ENCODE results near the gene PDRG1. TPM values are rescaled to one million over a fixed set of nuclear protein-coding genes. Genes with fewer than 3 reads are reported as not detected.

PDRG1 gene
- total and polyA plus RNA-seq, 2 donors (not counting 3 experiments of a cell fraction or from before 2014, with no cell fraction given) = 14.6 to 17.0 TPM

GRCh38 chr20:31914170-31914569, 37.7 kb downstream of the PDRG1 start:
- intact Hi-C loops (cut with micrococcal nuclease) = no loop called here
- ChIA-PET POLR2A (no interaction called here), CTCF (interaction anchor here (0.9 to 1.2 kb wide), 3 partner anchors 9 to 28 kb away, joined by 3 to 5 read pairs (median 3); no protein-coding TSS in a partner anchor)

More at GRCh38 chr20:31914170-31914569, 37.7 kb downstream of the PDRG1 start:
- no peak overlapping the region for H3K27ac ChIP-seq (ENCODE audit: insufficient read depth, low read depth, low read length)
- H3K36me3 ChIP-seq (ENCODE audit: control insufficient read depth in 2 of 2, extremely low read depth in 1 of 2, insufficient read depth in 2 of 2, low read length in 2 of 2) = no peaks in the 10 kb centered on the region
- no peaks in the 10 kb centered on the region for H3K9me1 ChIP-seq (replicated peaks; ENCODE audit: control insufficient read depth, extremely low read depth, insufficient read depth, low read length)
- H3K4me1 ChIP-seq (ENCODE audit: control insufficient read depth, extremely low read depth, insufficient read depth, low read length) = no peaks in the 10 kb centered on the region
- no peaks in the 10 kb centered on the region for H3K79me2 ChIP-seq (ENCODE audit: control insufficient read depth, insufficient read depth, low read length)
- H2AFZ ChIP-seq (ENCODE audit: low read depth, low read length) = no peak overlapping the region
- H3K4me2 ChIP-seq (ENCODE audit: insufficient read depth, low read length) = no peak overlapping the region
- H3K9me3 ChIP-seq (replicated peaks; ENCODE audit: control insufficient read depth, insufficient read depth, low read length) = no peaks in the 10 kb centered on the region
- FAIRE-seq = no peak
- H3K27me3 ChIP-seq (ENCODE audit: control insufficient read depth in 2 of 2, insufficient read depth in 2 of 2, low read length in 2 of 2) = peaks cover 0 to 5% of the 10 kb centered on the region in 2 experiments
- dilution Hi-C loops (cut with MboI; ENCODE audit: extremely low pct_ligation_motif_present, low sequenced_read_pairs) = no loop called here
- TF ChIP-seq POLR2A (IDR thresholded peaks at IDR 0.05; ENCODE audit: low read depth, low read length) (no peak), POLR2AphosphoS5 (IDR thresholded peaks at IDR 0.05; ENCODE audit: insufficient read depth, low read depth, low read length) (no peak), FOS (IDR thresholded peaks at IDR 0.05; ENCODE audit: borderline replicate concordance, insufficient read depth, low read length) (no peak), MYC (IDR thresholded peaks at IDR 0.05; ENCODE audit: low read depth, low read length) (no peak), JUN (IDR thresholded peaks at IDR 0.05; ENCODE audit: borderline replicate concordance, insufficient read depth, insufficient read length, low read depth) (no peak), EZH2 (IDR thresholded peaks at IDR 0.05; ENCODE audit: borderline replicate concordance, low read depth, low read length, severe bottlenecking) (no peak), MAX (IDR thresholded peaks at IDR 0.05; ENCODE audit: insufficient read depth, insufficient read length) (no peak), GATA2 (IDR thresholded peaks at IDR 0.05; ENCODE audit: insufficient read depth, insufficient read length, low read depth, low read length) (no peak)
- TF ChIP-seq, protein P1, sequence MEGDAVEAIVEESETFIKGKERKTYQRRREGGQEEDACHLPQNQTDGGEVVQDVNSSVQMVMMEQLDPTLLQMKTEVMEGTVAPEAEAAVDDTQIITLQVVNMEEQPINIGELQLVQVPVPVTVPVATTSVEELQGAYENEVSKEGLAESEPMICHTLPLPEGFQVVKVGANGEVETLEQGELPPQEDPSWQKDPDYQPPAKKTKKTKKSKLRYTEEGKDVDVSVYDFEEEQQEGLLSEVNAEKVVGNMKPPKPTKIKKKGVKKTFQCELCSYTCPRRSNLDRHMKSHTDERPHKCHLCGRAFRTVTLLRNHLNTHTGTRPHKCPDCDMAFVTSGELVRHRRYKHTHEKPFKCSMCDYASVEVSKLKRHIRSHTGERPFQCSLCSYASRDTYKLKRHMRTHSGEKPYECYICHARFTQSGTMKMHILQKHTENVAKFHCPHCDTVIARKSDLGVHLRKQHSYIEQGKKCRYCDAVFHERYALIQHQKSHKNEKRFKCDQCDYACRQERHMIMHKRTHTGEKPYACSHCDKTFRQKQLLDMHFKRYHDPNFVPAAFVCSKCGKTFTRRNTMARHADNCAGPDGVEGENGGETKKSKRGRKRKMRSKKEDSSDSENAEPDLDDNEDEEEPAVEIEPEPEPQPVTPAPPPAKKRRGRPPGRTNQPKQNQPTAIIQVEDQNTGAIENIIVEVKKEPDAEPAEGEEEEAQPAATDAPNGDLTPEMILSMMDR (IDR thresholded peaks at IDR 0.05; ENCODE audit: extremely low read depth in 1 of 2, insufficient read depth in 1 of 2, low read depth in 1 of 2, low read length in 2 of 2) = no peak
- H3K4me3 ChIP-seq (replicated peaks in 1 of 3; ENCODE audit: insufficient read depth in 1 of 3, low read depth in 1 of 3, low read length in 3 of 3) = no peak overlapping the region
- no peak for DNase-seq (ENCODE audit: low read depth, low spot score)
- H4K20me1 ChIP-seq (replicated peaks; ENCODE audit: control insufficient read depth, extremely low read depth, insufficient read depth, low read length) = no peaks in the 10 kb centered on the region
- BruUV-seq (replicated peaks) = no TSS peak
- no peak overlapping the region for H3K9ac ChIP-seq (replicated peaks; ENCODE audit: extremely low read depth, insufficient read depth, low read length)
